HG03196 (cell line): ENCODE measurements around the gene KRTAP16-1.

Experiments
- ATAC-seq: cut with Tn5 transposase; IDR thresholded peaks from one replicate; pipeline ENCODE4 v1.9.1; 2021; ENCODE audit not compliant: unreplicated experiment

KRTAP16-1 gene

DNA sequence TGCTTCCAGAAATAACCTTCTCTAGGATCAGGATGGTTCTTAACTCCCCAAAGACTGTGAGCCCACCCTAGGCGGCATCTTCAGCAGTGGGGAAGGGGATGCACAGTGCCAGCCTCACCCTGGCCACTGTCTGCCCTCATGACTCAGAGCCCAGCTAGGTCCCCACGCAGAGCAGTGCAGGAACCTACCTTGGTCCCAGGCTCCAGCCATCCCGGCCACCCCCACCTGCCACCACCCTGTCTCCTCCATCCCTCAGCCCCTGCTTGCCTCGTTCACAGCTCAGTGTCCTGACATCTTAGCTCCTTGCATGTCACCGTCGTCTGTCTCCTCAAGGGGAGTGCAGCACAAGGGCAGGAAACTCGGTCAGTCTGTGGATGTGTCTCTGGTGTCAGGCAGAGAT, 22.5 kb upstream of the KRTAP16-1 start:
- no peak for ATAC-seq

DNA sequence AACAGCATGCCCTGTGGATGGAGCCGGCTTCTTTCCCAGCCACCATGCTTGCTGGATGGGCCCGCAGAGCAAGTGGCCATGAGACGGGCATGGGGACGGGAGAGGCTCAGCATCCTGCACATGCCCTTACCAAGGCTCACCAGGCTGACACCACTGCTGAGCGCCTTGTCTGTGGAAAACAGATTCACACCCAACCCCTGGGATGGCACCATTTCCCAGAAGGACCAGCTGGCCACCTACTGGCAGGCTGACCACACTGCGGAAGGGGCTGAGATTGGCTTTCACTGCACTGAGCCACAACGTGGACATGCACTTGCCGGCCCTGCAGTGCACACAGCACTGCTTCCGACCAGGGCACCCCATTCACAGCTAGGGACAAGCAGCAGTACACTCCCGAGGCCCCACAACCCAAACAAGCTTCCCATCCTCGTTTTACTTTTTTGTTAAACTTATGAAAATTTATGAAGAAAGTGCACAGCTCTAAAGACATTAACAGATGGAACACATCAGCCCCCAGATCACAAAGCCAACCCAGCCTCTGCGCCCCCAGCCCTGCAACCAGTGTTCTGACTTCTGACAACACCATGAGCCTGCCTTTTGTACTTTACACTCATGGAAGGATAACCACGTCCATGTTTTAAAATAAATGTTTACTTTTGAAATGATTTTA, 20.3 kb upstream of the KRTAP16-1 start:
- no peak for ATAC-seq

DNA sequence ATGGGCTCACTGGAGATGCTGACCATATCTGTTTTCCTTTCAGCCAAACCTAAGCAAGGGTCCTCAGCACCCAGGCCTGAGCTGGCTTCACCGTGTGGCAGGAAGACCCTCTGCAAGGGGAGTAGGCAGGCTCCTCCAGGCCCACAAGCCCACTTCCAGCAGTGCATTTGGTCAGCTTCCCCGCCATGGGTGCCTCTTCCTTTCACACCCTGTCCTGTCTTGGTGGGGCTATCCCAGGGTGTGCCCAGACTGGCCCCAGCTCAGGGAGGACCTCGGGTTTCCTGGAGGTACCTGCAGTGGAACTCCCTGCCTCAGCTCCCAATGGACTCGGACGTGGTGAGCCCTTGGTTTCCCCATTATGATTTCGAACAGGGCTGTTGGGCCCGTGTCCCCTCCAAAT, 19.1 kb upstream of the KRTAP16-1 start:
- no peak for ATAC-seq

DNA sequence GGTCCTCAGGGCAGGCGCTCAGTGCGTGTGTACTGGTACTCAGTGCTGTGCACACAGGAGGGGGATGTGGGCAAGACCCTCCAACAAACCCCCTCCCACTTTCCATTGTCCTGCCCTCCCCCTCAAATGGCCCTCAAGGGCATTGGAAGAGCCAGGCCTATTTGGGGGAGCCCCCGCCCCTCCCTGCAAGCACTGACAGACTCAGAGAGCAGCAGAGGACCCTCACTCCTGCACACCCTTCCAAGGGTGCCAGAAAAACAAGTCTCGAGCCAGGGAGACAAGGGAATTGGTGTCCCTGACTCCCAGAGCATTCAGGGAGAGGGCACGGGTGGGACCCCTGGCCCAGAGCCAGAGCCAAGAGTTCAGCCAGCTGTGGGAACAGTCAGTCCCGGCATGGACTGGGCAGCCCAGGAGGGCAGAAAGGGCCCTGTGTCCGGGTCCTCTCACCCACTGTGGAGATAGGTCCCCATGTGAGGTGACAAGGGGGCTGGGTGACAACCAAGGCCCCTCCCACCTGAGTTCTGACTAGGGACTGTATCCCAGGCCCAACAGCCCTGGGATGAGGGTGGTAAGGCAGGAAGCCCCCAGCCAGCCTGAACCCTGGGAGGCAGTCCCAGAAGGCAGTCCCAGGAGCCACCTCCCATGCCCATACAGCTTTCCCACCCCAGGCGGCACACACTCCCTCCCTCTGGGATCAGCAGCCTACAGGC, 18.5 kb upstream of the KRTAP16-1 start:
- no peak for ATAC-seq

DNA sequence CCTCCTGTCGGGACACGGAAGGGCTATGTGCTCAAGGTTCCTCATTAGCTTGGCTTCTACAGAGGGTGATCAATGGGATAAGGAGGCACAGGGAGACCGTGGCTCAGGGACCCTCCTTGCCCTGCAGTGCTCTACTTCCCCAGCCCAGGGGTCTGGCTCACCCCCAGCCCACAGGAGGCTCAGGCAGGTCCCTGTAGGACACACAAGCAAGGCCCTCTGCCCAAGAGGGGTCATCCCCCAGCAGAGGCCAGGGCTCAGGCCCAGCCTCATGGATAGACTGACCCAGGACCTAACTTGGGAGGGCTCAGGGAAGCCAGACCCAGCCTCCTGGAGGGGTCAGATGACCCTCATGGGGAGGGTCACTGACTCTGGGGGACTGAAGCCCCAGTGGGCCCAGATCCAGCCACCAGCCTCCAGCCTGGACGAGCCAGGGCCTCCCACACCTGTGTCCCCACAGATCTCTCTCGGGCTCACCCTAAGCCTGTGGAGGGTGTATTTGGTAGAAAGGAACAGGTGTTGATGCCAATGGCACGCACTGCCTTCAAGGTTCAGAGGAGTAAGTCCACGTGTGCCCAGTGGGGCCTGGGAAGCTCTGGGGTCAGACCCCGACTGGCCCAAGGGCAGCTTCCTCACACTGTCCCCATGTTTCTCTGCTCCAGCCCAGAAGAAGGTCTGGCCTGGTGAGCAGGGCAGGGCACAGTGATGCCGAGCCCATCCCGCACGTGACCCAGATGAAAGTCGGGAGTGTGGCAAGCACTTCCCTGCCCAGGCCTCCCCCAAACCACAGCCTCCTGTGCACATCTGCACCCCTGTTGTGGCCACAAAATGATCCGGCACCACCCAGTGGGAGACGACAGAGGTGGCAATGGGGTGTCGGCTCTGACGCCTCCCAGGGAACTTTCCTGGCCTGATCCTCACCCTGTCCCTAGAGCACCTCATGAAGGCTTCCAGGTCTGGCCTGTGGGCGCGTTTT, 17.4 kb upstream of the KRTAP16-1 start:
- ATAC-seq = no peak

DNA sequence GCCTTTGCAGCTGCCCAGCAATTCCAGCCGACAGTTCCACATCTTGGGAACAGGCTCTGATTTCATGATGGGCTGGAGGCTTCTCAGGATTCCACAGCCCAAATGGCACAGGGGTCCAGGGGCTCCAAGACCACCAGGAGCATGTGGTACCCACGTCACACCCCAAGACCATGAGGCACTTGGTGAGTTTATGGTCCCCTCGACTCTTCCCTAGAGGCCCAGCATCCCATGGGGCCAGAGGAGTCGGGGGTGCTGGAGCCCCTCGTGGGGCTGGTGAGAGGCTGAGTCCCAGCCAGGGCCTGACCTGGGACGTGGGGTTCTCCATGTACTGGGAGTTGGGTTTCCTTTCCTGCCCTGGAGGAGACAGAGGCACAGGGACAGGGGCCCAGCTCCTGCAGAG, 16.5 kb upstream of the KRTAP16-1 start:
- ATAC-seq = no peak

DNA sequence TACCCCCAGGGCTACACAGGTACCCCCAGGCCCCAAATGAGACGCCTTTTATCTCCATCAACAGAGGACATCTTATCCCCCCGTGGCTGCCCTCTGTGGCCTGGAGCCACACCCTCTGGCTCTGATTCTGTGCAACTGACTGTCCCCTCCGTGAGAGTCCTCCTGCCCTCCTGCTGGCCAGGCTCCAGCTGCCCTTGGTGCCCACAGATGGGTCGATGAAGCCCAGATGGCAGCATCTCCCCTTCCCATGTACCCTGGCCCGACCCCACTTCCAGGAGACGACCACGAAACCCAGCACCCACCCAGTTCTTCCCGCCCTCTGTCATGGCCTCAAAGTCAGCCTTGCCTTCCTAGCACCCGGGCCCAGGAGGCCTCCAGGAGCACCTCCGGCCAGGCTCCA, 16.0 kb upstream of the KRTAP16-1 start:
- ATAC-seq = no peak

DNA sequence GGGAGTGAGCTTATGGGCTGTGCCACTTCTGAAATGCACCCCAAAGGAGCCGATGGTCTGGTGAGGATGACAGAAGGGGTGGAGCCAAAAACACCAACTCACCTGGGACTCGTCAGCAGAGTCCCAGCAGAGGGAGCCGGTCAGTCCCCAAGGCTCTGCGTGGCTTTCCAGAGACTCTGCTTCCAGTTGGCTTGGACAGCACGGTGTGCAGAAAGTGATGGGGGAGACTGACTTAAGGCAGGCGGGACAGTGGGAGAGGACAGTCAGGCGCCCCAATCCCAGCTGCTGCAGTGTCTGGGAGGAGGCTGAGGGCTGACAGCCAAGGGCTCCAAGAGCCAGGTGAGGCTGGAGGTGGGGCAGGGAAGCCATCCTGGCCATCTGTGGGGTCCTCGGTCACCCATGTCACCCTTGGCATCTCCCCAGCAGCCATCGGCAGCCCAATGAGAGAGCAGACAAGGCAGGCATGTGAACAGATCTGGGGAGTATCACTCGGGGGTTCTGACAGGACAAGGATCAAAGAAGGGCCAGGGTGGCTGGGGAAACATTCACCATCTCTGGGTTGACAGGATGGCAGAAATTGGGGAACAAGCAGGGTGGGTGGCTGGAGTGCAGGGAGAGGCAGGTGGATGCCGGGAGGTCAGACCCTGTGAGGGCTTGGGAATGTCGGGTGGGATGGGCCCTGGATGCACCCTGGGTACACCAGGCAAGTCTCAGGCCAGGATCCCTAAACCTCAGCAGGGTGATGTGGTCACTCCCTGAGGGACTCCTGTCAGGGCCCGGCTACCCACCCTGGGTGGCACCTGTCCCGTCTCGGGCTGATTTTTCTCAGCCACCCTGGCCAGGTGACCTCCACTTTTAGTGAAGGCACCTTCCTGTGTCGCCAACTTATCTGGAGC, 15.3 kb upstream of the KRTAP16-1 start:
- ATAC-seq = no peak

DNA sequence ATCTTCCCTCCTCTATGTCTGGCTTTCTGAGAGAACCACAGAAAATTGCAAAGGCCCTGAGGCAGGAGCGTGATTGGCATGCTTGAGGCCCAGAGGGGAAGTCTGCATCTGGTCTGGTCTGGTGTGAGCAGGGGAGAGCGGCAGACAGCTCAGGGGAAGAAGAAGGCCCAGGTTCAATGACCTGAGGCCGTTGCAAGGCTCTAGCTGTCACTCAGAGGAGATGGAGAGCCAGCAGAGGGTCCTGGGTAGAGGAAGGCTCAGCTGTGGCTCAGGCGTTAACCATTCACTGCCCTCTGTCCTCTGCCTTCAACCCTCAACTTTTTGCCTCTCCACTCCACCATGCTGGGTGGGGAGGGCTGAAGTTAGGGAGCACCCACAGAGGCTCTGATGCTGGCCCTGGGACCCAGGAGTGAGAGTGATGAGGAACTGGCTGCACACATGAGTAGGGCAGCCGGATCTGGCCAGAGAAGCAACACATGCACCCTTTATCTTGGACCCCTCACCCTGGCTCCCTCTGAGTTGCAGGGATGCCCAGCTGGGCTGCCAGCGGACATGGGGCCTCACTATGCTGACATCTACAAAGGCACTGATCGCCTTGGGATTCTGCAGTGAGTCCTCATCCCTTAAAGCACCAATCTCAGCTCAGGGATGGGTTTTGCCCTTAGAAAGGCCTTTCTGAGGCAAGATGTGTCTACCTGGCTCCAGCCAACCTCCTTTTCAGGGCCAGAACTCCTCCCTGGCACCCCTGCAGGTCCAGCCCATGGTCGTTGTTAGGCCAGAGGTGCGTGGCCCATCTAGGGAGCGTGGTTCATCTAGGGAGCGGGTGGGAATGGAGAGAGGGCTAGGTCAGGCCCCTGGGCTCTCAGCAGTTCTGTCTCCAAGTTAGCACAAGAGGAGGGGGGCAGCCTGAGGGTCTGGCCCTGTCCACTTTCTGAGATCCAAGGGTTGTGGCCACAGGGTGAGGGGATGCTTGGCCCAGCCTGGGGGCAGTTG, 14.1 kb upstream of the KRTAP16-1 start:
- ATAC-seq = no peak

DNA sequence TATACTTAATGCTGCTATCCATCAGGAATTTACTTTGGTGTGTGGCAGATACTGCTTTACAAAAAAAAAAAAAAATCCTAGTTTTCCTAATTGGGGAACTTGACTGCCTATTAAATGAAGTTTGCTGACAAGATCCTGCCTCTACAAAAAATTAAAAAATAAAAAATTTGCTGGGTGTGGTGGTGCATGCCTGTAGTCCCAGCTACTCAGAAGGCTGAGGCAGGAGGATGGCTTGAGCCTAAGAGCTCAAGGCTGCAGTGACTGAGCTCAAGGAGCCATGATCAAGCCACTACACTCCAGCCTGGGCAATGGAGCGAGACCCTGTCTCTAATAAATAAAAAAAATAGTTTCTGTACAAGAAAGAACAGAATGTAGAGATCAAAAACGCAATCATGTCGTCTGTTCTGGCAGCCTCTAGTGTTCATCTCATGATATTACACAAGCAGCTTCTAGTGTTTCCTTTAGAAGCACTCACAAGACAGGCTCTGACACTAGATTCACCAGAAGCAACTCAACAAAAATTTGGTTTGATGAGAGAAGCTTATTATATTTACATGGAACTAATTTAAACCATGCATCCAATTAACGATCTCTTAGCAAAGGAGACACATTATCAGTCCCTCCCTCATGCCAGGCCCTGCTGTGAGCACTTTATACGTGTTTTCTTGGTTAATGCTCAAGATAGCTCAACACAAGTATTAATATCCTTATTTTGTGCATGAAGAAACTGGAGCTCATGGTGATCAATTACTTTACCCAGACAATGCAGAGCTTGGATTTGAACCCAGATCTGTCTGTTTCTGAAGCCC, 13.2 kb upstream of the KRTAP16-1 start:
- no peak for ATAC-seq

DNA sequence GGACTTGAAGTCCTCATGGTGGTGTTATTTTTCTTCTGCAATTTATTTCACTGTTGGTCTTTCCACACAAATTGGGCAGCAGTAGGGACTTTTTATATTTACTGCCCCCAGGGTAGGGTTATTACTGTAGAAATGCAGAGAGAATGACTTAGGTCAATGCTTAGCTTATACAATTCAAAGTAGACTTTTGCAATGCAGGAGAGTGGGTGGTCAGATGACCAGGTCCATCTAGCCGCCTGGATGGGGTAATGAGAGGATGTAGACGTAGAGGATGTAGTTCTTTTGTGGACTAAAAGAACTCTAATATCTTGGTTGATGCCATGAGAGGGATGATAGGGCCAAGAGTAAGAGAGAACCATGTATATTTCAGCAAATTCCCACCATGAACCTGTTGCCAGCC, 9.1 kb upstream of the KRTAP16-1 start:
- no peak for ATAC-seq

DNA sequence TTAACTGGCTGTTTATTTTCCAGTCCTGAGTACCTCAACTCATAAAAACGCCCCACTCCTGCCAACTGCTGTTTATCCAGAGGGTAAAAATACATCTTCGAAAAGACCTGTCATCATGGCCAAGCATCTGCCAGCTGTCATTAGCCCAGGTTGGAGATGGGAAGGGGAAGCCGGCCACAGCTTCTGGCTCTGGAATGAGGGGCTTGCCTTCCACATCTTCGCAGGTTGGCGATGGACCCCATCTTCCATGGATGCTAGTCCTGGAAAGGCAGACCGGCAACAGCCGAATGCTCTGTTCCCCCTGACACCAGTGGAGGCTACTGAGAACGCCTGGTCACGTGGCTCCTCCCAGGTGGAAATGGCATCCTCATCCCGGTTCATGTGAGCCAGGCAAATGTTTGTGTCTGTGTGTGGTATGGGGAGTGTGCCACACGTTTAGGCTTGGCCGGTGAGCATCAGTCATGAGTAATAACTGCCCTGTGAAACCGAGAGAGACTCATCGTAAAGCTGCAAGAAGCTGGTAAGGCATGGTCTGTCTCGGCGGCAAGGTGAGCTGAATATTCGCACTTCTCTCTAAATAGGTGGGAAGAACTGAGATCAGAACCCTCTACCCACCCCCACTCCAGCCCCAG, 6.8 kb upstream of the KRTAP16-1 start:
- no peak for ATAC-seq

DNA sequence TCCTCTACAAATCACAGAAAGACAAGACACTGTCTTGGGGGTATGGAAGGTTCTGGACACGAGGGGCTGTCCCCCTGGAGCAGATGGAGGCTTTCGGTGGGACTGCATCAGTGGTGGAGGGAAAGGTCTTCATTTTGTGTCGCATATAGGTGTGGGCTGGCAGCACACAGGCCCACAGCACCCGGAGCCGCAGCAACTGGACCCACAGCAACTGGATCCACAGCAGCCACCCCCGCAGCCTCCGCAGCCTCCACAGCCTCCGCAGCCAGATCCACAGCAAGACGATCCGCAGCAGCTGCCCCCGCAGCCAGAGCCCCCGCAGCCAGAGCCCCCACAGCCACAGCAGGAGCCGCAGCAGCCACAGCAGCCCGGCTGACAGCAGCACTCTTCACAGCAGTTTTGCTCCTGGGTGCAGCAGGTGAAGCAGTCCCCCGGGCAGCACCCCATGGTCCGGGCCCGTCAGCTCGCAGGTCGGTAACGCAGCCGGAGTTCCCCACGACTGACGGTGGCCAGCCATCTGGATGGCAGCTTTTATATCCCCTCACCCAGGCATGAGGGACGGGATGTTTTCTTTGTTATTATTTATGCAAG, 6.2 kb upstream of the KRTAP16-1 start, which contains the start of gene KRTAP17-1:
Gene KRTAP17-1, minus strand, starts transcription at position 507 of the 591 bp plus-strand sequence. Its CDS starts 60 bp downstream, at position 447.
- no peak for ATAC-seq

DNA sequence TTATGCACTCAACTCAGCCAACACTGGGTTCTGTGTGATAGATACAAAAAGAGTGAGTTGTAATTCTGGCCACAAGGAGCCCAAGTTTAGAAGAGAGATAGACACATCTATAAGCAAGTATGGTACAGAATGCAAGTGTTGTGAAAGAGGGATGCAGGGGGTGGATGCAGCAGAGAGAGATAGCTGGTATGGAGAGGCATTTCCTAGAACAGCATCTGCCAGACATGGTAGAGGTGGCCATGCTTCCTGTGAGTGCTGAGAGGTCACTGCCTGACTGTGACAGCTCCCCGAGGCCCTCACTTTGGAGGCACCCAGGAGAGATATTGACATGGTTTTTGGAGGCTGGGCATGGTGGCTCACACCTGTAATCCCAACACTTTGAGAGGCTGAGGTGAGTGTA, 2.0 kb upstream of the KRTAP16-1 start:
- ATAC-seq = no peak

DNA sequence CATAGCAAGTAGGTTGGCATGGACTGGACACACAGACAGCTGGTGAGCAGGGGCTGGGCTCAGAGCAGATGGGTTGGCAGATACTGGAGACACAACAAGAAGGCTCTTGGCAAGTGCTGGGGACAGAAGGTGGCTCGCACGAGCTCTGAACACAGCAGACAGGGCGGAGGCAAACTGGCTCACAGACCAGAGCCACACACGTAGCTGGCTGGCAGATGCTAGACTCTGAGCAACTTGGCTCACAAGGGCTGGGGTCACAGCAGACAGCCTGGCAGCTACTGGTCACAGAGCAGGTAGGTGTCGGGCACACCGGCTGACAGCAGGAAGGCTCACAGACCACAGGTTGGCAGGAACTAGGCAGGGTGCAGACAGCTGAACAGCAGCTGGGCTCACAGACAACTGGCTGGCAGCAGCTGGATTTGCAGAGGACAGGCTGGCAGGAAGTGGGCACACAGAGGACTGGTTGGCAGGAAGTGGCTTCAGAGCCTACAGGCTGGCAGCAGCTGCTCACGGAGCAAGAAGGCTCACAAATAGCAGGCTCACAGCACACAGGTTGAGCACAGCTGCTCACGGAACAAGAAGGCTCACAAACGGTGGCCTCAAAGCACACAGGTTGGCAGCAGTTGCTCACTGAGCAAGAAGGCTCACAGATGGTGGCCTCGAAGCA, 725 bp downstream of the KRTAP16-1 start:
- peak; percentile 60 for ATAC-seq

DNA sequence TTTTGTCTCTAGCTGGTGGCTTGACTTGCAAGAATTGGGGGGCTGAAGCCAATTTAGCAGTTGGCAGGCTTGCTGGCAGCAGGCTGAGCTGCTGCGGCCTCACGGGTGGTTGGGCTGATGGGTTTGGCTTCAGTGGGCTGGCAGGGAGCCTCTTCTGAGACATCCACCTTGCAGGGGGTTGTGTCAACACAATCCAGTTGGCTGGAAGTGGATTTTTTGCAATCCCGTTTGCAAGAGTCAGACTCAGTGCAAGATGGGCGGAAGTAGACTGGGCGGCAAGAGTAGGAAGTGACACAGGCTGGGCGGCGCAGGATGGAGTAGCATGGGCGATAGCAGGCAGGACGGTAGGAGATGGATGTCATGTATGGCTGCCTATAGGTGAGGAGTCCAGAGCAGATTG, 1.5 kb downstream of the KRTAP16-1 start:
- no peak for ATAC-seq

DNA sequence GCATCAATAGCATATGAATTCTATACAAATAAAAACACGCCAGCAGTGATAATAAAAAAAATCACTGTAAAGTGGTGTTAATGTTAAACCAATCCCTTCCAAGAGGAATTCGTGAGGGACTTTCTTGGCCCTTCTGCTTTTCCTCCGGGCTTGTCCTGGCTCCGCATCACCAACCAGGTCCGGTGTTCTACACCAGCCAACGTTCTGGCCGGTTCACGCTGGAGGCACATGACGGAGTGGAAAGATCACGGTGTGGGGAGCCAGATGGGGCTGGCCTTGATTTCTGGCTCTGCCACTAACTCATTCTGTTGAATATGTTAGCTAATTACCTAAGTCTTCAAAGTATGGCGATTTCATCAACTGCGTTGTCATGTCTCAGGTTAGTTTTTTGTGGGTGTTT, 5.0 kb downstream of the KRTAP16-1 start:
- ATAC-seq = no peak
